Testis (tissue), 3 donors: ENCODE data around the gene SRBD1. TPM values are rescaled to one million over a fixed set of nuclear protein-coding genes. Genes with fewer than 3 reads are reported as not detected.

Experiments
- DNase-seq: peaks from one replicate; pipeline ENCODE4 v3.0.0-alpha.2; 2019
- H3K27ac ChIP-seq, 2 donors: fragments of 200-600 bp; sonication (generic); one replicate each; pipeline ENCODE4 v1.5.1; 2019
- H3K27me3 ChIP-seq: fragments of 200-600 bp; sonication (generic); one replicate; pipeline ENCODE4 v1.5.1; 2019
- H3K36me3 ChIP-seq: fragments of 200-600 bp; sonication (generic); one replicate; pipeline ENCODE4 v1.5.1; 2017; ENCODE audit warnings: low read depth; ENCODE audit errors: missing control alignments
- H3K4me1 ChIP-seq: fragments of 200-600 bp; sonication (generic); one replicate; pipeline ENCODE4 v1.5.1; 2019
- H3K4me3 ChIP-seq, 2 donors: fragments of 200-600 bp; sonication (generic); one replicate each; pipeline ENCODE4 v1.5.1; 2017 to 2019
- H3K9me3 ChIP-seq: fragments of 200-600 bp; sonication (generic); one replicate; pipeline ENCODE4 v1.5.1; 2017
- CTCF ChIP-seq, 3 experiments: fragments of 450-650 bp in 2 of 3; fragments of 200-600 bp in 1 of 3; sonication (generic) in 1 of 3; IDR thresholded peaks; one replicate each; pipeline ENCODE4 v1.5.1; 2016 to 2019; ENCODE audit warnings: antibody characterized with exemption in 3 of 3, mild to moderate bottlenecking in 2 of 3, moderate library complexity in 1 of 3
- POLR2A ChIP-seq: fragments of 450-650 bp; IDR thresholded peaks from one replicate; pipeline ENCODE4 v1.6.1; 2017; ENCODE audit warnings: antibody characterized with exemption, mild to moderate bottlenecking, moderate library complexity
- WGBS, 2 donors: methylation state at CpG; one replicate each; pipeline ENCODE4 v1.1.5; 2018; 5-methylcytosine and 5-hydroxymethylcytosine counted together
- intact Hi-C: fragments of 100-400 bp; cut with DNase I; formaldehyde crosslinking; loops from one replicate; pipeline ENCODE4 v1.15.1; 2023; ENCODE audit warnings: low total_unique reads
- polyA plus RNA-seq: library from polyadenylated mRNA; stranded (reverse); fragments of 350-450 nt; fragmentation: Illumina TruSeq; extraction: RNeasy Lipid Tissue Mini Kit (QIAGEN cat#74804); gene quantifications from one replicate; pipeline ENCODE4 v1.2.3, GENCODE V29; 2014; ENCODE audit warnings: low read depth, low replicate concordance; ENCODE audit not compliant: insufficient read depth
- total RNA-seq, 2 donors: library from RNA; depleted of rRNA; stranded (reverse); fragments of >200 nt; gene quantifications; one replicate each; pipeline ENCODE4 v1.2.3, GENCODE V29; 2016

SRBD1 gene
- total and polyA plus RNA-seq, 3 donors from 2014 or later = 9.0 to 29.7 (median 27.8) TPM

- H3K27me3 ChIP-seq = no peaks in the 10 kb centered on the region
- 87 to 100% methylated on average over 1 of the region's 1 CpG for WGBS, 2 donors
- no peaks in the 10 kb centered on the region for H3K9me3 ChIP-seq
- H3K4me3 ChIP-seq = no peak overlapping the region
- intact Hi-C loops = no loop called here
- no peaks in the 10 kb centered on the region for H3K36me3 ChIP-seq
- DNase-seq = no peak
- TF ChIP-seq POLR2A (no peak), CTCF (IDR thresholded peaks at IDR 0.05) (no peak)
- no peaks in the 10 kb centered on the region for H3K4me1 ChIP-seq
- H3K27ac ChIP-seq = no peak overlapping the region
Observed at GRCh38 chr2:45524016-45524415, 87.1 kb downstream of the SRBD1 start.

GRCh38 chr2:45518546-45518945, 92.5 kb downstream of the SRBD1 start:
- Histone ChIP-seq H3K36me3 (no peaks in the 10 kb centered on the region), H3K9me3 (no peaks in the 10 kb centered on the region), H3K4me3 (no peak overlapping the region), H3K27ac (no peak overlapping the region), H3K27me3 (no peaks in the 10 kb centered on the region), H3K4me1 (no peaks in the 10 kb centered on the region)
- DNase-seq = no peak
- 87 to 89% methylated on average over 2 of the region's 2 CpGs for WGBS, 2 donors
- intact Hi-C loops = no loop called here
- TF ChIP-seq POLR2A (no peak), CTCF (IDR thresholded peaks at IDR 0.05) (no peak)

- H3K4me1 ChIP-seq = peaks cover 9% of the 10 kb centered on the region
- no peaks in the 10 kb centered on the region for H3K36me3 ChIP-seq
- H3K9me3 ChIP-seq = no peaks in the 10 kb centered on the region
- no peak for DNase-seq
- no peak overlapping the region for H3K4me3 ChIP-seq
- no peak overlapping the region for H3K27ac ChIP-seq
- no peaks in the 10 kb centered on the region for H3K27me3 ChIP-seq
- TF ChIP-seq POLR2A (no peak), CTCF (IDR thresholded peaks at IDR 0.05) (no peak)
- 51 to 58% methylated on average over 9 of the region's 9 CpGs for WGBS, 2 donors
- intact Hi-C loops = no loop called here
Observed at GRCh38 chr2:45510701-45511420, 100.2 kb downstream of the SRBD1 start.

GRCh38 chr2:45506756-45507155, 104.3 kb downstream of the SRBD1 start:
- Histone ChIP-seq H3K4me3 (no peak overlapping the region), H3K4me1 (peaks cover 5% of the 10 kb centered on the region), H3K36me3 (no peaks in the 10 kb centered on the region), H3K27ac (no peak overlapping the region), H3K27me3 (no peaks in the 10 kb centered on the region), H3K9me3 (no peaks in the 10 kb centered on the region)
- no peak for DNase-seq
- whole genome bisulfite sequencing, 2 donors = 92 to 98% methylated on average over 3 of the region's 3 CpGs
- intact Hi-C loops = no loop called here
- no peak for TF ChIP-seq POLR2A
- no peak for TF ChIP-seq CTCF (IDR thresholded peaks at IDR 0.05)

GRCh38 chr2:45505138-45505537, 105.9 kb downstream of the SRBD1 start:
- intact Hi-C loops = no loop called here
- no peaks in the 10 kb centered on the region for H3K4me1 ChIP-seq
- no peak overlapping the region for H3K4me3 ChIP-seq
- H3K27ac ChIP-seq = no peak overlapping the region
- no peak for DNase-seq
- TF ChIP-seq CTCF (IDR thresholded peaks at IDR 0.05) = no peak
- TF ChIP-seq POLR2A = no peak
- no peaks in the 10 kb centered on the region for H3K36me3 ChIP-seq
- 86 to 90% methylated on average over 1 of the region's 1 CpG for WGBS, 2 donors
- no peaks in the 10 kb centered on the region for H3K27me3 ChIP-seq
- H3K9me3 ChIP-seq = no peaks in the 10 kb centered on the region
